ENCODE data around the gene GALK2. TPM values are rescaled to one million over a fixed set of nuclear protein-coding genes. Genes with fewer than 3 reads are reported as not detected.
"Not testable (repeated sequence)": the region's sequence is repeated elsewhere in the genome, so short reads cannot be mapped to it uniquely, and the experiment has no call there.

GALK2 gene
- total RNA-seq, 1 donor from 2014 or later: 50.1 TPM

- no peaks in the 10 kb centered on the region for H3K27me3 ChIP-seq (ENCODE audit: control insufficient read depth in 3 of 3, insufficient read depth in 3 of 3, low read length in 3 of 3)
- no peaks in the 10 kb centered on the region for H3K9me3 ChIP-seq (ENCODE audit: control insufficient read depth in 3 of 3, low read length in 3 of 3)
- H3K36me3 ChIP-seq (ENCODE audit: control insufficient read depth in 3 of 3, insufficient read depth in 3 of 3, low read length in 3 of 3): peaks cover 0 to 6% (median 3%) of the 10 kb centered on the region in 3 donors
- no peak overlapping the region for H3K27ac ChIP-seq (ENCODE audit: low read depth, low read length)
- no peaks in the 10 kb centered on the region for H3K4me1 ChIP-seq (ENCODE audit: control insufficient read depth in 3 of 3, insufficient read depth in 3 of 3, low read length in 3 of 3)
- no peak overlapping the region for H3K9ac ChIP-seq (ENCODE audit: low read depth in 1 of 3, low read length in 3 of 3)
- no peak overlapping the region for H3K4me3 ChIP-seq (ENCODE audit: low read length in 3 of 3)
These were observed 6.4 kb upstream of the GALK2 start for GRCh38 chr15:49163678-49164077.

- Histone ChIP-seq H3K4me1 (ENCODE audit: control insufficient read depth in 3 of 3, insufficient read depth in 3 of 3, low read length in 3 of 3) (peaks cover 0 to 3% (median 2%) of the 10 kb centered on the region in 3 donors), H3K27me3 (ENCODE audit: control insufficient read depth in 3 of 3, insufficient read depth in 3 of 3, low read length in 3 of 3) (no peaks in the 10 kb centered on the region), H3K36me3 (ENCODE audit: control insufficient read depth in 3 of 3, insufficient read depth in 3 of 3, low read length in 3 of 3) (peaks cover 0 to 6% (median 3%) of the 10 kb centered on the region in 3 donors), H3K9me3 (ENCODE audit: control insufficient read depth in 3 of 3, low read length in 3 of 3) (no peaks in the 10 kb centered on the region), H3K9ac (ENCODE audit: low read depth in 1 of 3, low read length in 3 of 3) (no peak overlapping the region), H3K27ac (ENCODE audit: low read depth, low read length) (no peak overlapping the region), H3K4me3 (ENCODE audit: low read length in 3 of 3) (no peak overlapping the region)
These were observed 5.2 kb upstream of the GALK2 start for GRCh38 chr15:49164865-49165264.

- H3K27me3 ChIP-seq (ENCODE audit: control insufficient read depth in 3 of 3, insufficient read depth in 3 of 3, low read length in 3 of 3): no peaks in the 10 kb centered on the region
- no peak overlapping the region for H3K9ac ChIP-seq (ENCODE audit: low read depth in 1 of 3, low read length in 3 of 3)
- H3K27ac ChIP-seq (ENCODE audit: low read depth, low read length): no peak overlapping the region
- H3K36me3 ChIP-seq (ENCODE audit: control insufficient read depth in 3 of 3, insufficient read depth in 3 of 3, low read length in 3 of 3): no peaks in the 10 kb centered on the region
- H3K4me1 ChIP-seq (ENCODE audit: control insufficient read depth in 3 of 3, insufficient read depth in 3 of 3, low read length in 3 of 3): peaks cover 0 to 12% (median 9%) of the 10 kb centered on the region in 3 donors
- no peaks in the 10 kb centered on the region for H3K9me3 ChIP-seq (ENCODE audit: control insufficient read depth in 3 of 3, low read length in 3 of 3)
- no peak overlapping the region for H3K4me3 ChIP-seq (ENCODE audit: low read length in 3 of 3)
These were observed 2.0 kb upstream of the GALK2 start for GRCh38 chr15:49168016-49168415.

- Histone ChIP-seq H3K27ac (ENCODE audit: low read depth, low read length) (no peak overlapping the region), H3K4me1 (ENCODE audit: control insufficient read depth in 3 of 3, insufficient read depth in 3 of 3, low read length in 3 of 3) (peaks cover 0 to 16% (median 9%) of the 10 kb centered on the region in 3 donors), H3K27me3 (ENCODE audit: control insufficient read depth in 3 of 3, insufficient read depth in 3 of 3, low read length in 3 of 3) (no peaks in the 10 kb centered on the region), H3K36me3 (ENCODE audit: control insufficient read depth in 3 of 3, insufficient read depth in 3 of 3, low read length in 3 of 3) (no peaks in the 10 kb centered on the region), H3K4me3 (ENCODE audit: low read length in 3 of 3) (no peak overlapping the region), H3K9me3 (ENCODE audit: control insufficient read depth in 3 of 3, low read length in 3 of 3) (no peaks in the 10 kb centered on the region), H3K9ac (ENCODE audit: low read depth in 1 of 3, low read length in 3 of 3) (no peak overlapping the region)
These were observed 1.7 kb downstream of the GALK2 start for GRCh38 chr15:49171790-49172189.

GRCh38 chr15:49174902-49175301, 4.9 kb downstream of the GALK2 start:
- no peak overlapping the region for H3K4me3 ChIP-seq (ENCODE audit: low read length in 3 of 3)
- H3K9ac ChIP-seq (ENCODE audit: low read depth in 1 of 3, low read length in 3 of 3): no peak overlapping the region
- H3K27ac ChIP-seq (ENCODE audit: low read depth, low read length): no peak overlapping the region
- H3K9me3 ChIP-seq (ENCODE audit: control insufficient read depth in 3 of 3, low read length in 3 of 3): no peaks in the 10 kb centered on the region
- no peaks in the 10 kb centered on the region for H3K27me3 ChIP-seq (ENCODE audit: control insufficient read depth in 3 of 3, insufficient read depth in 3 of 3, low read length in 3 of 3)
- no peaks in the 10 kb centered on the region for H3K36me3 ChIP-seq (ENCODE audit: control insufficient read depth in 3 of 3, insufficient read depth in 3 of 3, low read length in 3 of 3)
- peaks cover 0 to 14% (median 6%) of the 10 kb centered on the region in 3 donors for H3K4me1 ChIP-seq (ENCODE audit: control insufficient read depth in 3 of 3, insufficient read depth in 3 of 3, low read length in 3 of 3)

GRCh38 chr15:49175582-49176397, 5.7 kb downstream of the GALK2 start:
- H3K4me1 ChIP-seq (ENCODE audit: control insufficient read depth in 3 of 3, insufficient read depth in 3 of 3, low read length in 3 of 3); H3K9me3 ChIP-seq (ENCODE audit: control insufficient read depth in 3 of 3, low read length in 3 of 3); H3K36me3 ChIP-seq (ENCODE audit: control insufficient read depth in 3 of 3, insufficient read depth in 3 of 3, low read length in 3 of 3); H3K9ac ChIP-seq (ENCODE audit: low read depth in 1 of 3, low read length in 3 of 3); H3K4me3 ChIP-seq (ENCODE audit: low read length in 3 of 3); H3K27me3 ChIP-seq (ENCODE audit: control insufficient read depth in 3 of 3, insufficient read depth in 3 of 3, low read length in 3 of 3); H3K27ac ChIP-seq (ENCODE audit: low read depth, low read length): not testable (repeated sequence)

GRCh38 chr15:49178497-49178896, 8.4 kb downstream of the GALK2 start:
- Histone ChIP-seq H3K36me3 (ENCODE audit: control insufficient read depth in 3 of 3, insufficient read depth in 3 of 3, low read length in 3 of 3) (no peaks in the 10 kb centered on the region), H3K9me3 (ENCODE audit: control insufficient read depth in 3 of 3, low read length in 3 of 3) (no peaks in the 10 kb centered on the region), H3K4me1 (ENCODE audit: control insufficient read depth in 3 of 3, insufficient read depth in 3 of 3, low read length in 3 of 3) (peaks cover 0 to 4% (median 0%) of the 10 kb centered on the region in 3 donors), H3K4me3 (ENCODE audit: low read length in 3 of 3) (no peak overlapping the region), H3K9ac (ENCODE audit: low read depth in 1 of 3, low read length in 3 of 3) (peak overlapping the region in 1 of 3 donors; percentile 33), H3K27ac (ENCODE audit: low read depth, low read length) (no peak overlapping the region), H3K27me3 (ENCODE audit: control insufficient read depth in 3 of 3, insufficient read depth in 3 of 3, low read length in 3 of 3) (no peaks in the 10 kb centered on the region)

- no peak overlapping the region for H3K9ac ChIP-seq (ENCODE audit: low read depth in 1 of 3, low read length in 3 of 3)
- peaks cover 0 to 4% (median 0%) of the 10 kb centered on the region in 3 donors for H3K4me1 ChIP-seq (ENCODE audit: control insufficient read depth in 3 of 3, insufficient read depth in 3 of 3, low read length in 3 of 3)
- H3K27ac ChIP-seq (ENCODE audit: low read depth, low read length): no peak overlapping the region
- no peaks in the 10 kb centered on the region for H3K27me3 ChIP-seq (ENCODE audit: control insufficient read depth in 3 of 3, insufficient read depth in 3 of 3, low read length in 3 of 3)
- H3K4me3 ChIP-seq (ENCODE audit: low read length in 3 of 3): no peak overlapping the region
- no peaks in the 10 kb centered on the region for H3K9me3 ChIP-seq (ENCODE audit: control insufficient read depth in 3 of 3, low read length in 3 of 3)
- H3K36me3 ChIP-seq (ENCODE audit: control insufficient read depth in 3 of 3, insufficient read depth in 3 of 3, low read length in 3 of 3): no peaks in the 10 kb centered on the region
These were observed 9.6 kb downstream of the GALK2 start for GRCh38 chr15:49179433-49180190.

GRCh38 chr15:49182128-49182527, 12.1 kb downstream of the GALK2 start:
- Histone ChIP-seq H3K4me3 (ENCODE audit: low read length in 3 of 3) (no peak overlapping the region), H3K27ac (ENCODE audit: low read depth, low read length) (no peak overlapping the region), H3K4me1 (ENCODE audit: control insufficient read depth in 3 of 3, insufficient read depth in 3 of 3, low read length in 3 of 3) (no peaks in the 10 kb centered on the region), H3K36me3 (ENCODE audit: control insufficient read depth in 3 of 3, insufficient read depth in 3 of 3, low read length in 3 of 3) (no peaks in the 10 kb centered on the region), H3K27me3 (ENCODE audit: control insufficient read depth in 3 of 3, insufficient read depth in 3 of 3, low read length in 3 of 3) (no peaks in the 10 kb centered on the region), H3K9ac (ENCODE audit: low read depth in 1 of 3, low read length in 3 of 3) (no peak overlapping the region), H3K9me3 (ENCODE audit: control insufficient read depth in 3 of 3, low read length in 3 of 3) (no peaks in the 10 kb centered on the region)

- H3K27ac ChIP-seq (ENCODE audit: low read depth, low read length); H3K9ac ChIP-seq (ENCODE audit: low read depth in 1 of 3, low read length in 3 of 3); H3K27me3 ChIP-seq (ENCODE audit: control insufficient read depth in 3 of 3, insufficient read depth in 3 of 3, low read length in 3 of 3); H3K4me1 ChIP-seq (ENCODE audit: control insufficient read depth in 3 of 3, insufficient read depth in 3 of 3, low read length in 3 of 3); H3K9me3 ChIP-seq (ENCODE audit: control insufficient read depth in 3 of 3, low read length in 3 of 3); H3K4me3 ChIP-seq (ENCODE audit: low read length in 3 of 3); H3K36me3 ChIP-seq (ENCODE audit: control insufficient read depth in 3 of 3, insufficient read depth in 3 of 3, low read length in 3 of 3): not testable (repeated sequence)
These were observed 13.7 kb downstream of the GALK2 start for GRCh38 chr15:49183741-49184140.

Measured in skeletal muscle tissue (tissue), 4 donors.